NCI-H226 (cell line): ENCODE measurements around the gene NTRK3.

ENCODE experiments used
- DNase-seq: peaks from one replicate; pipeline ENCODE4 v3.0.0-alpha.2; 2015

NTRK3 gene

GRCh38 chr15:88021601-88022000, 234.9 kb downstream of the NTRK3 start:
- DNase-seq = no peak

GRCh38 chr15:88020806-88021205, 235.7 kb downstream of the NTRK3 start:
- DNase-seq = no peak

GRCh38 chr15:88019656-88020055, 236.9 kb downstream of the NTRK3 start:
- no peak for DNase-seq

DNA sequence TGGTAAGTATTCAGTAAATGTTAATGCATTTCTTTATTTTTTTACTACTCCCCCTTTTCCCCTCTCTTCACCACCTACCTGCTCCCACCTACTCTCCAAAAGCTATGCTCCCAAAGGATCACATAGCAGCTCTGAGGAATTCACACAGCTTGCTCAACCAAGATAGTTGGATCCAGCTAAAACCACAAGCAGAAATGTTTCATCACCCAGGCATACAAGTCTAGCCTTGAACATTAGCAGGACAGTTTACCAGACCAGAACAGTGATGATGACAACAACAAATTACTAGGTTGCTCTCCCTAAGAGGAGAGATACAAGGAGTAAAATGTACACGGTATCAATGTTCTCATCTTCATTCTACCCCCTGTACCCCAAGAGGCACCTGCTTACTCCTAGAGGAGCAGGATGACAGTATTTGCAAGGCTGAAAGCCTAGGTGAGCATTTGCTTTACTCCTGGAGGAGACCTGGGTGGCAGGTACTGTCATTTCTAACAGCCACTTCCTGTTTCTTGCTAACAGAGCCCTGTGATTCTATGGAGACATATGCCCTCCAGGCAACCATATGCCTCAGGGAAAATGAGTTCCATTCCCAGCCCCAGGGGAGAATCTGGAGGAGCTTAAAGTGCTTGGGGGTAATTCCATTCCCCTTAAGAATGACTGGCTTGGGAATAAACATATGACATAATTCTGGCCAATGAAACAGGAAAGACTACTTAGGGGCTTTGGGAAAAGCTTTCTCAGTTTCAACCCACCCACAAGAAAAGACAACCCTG, 237.5 kb downstream of the NTRK3 start:
- peak; percentile 70 for DNase-seq

DNA sequence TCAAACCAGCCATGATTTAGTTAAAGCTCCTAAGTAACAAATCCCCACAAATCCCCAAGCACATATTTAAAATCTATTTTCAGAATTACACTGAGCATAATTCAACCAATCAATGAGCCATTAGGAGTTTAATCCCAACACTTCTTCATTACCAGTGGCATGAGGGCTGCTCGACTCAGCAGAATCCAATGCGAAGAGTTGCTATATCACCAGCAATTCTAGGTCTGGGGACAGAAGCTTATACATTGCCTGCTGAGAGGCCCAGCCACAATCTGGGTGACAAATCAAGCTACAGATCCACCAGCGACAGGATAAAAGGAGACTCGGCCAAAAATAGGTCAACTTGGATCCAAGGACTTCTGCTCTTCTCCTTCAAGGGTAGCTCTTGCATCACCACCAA, 238.8 kb downstream of the NTRK3 start:
- no peak for DNase-seq

DNA sequence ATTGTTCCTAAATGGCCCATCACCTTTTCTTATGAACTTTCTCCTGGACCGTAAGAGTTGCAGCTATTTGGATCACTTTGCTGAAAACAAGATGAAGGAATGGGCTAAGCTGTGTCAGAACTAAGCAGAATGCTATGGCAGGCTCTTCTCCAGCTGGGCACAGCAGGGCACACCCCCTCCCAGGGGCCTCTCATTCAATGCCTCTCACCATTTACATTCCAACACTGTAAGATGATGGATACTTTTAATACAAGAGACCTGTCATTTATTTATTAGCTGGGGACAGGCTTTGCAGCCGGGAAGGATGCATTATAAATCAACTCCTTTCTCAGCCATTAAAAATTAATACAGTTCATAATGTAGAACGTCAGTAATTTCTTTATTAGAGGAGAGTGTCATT, 240.1 kb downstream of the NTRK3 start:
- no peak for DNase-seq

- no peak for DNase-seq
These were observed 241.2 kb downstream of the NTRK3 start for GRCh38 chr15:88015228-88015860.

DNA sequence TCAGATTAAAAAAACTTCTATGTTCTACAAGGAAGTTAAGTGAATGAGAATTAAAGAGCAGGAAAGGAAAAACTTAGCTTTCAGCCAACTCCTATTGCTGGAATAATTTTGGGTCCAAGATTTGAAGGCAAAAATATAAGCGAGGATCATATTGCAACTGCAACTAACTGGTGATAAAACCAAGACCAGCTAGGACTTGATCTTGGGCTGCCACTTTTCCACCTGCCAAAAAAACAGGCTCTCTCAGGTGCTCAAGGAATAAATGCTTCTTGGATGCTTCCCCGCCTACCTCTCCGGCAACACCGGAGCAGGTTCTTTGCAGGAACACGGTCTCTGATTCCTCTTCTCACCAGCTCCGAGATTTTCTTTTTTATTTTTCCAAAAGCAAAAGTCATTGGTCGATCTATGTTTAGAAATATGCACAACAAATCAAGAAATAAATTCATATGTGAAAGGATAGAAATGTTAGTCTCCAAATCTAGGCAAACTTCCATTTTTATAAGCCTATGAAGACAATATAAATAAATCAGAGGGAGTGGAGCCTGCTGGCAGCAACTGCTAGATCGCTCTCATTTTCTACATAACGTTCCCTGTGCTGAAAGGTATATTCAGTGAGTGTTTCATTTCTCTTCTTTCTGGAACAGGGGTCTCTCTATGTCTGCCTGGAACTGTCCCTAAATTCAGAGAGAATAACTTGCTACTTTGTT, 241.9 kb downstream of the NTRK3 start:
- DNase-seq = no peak

DNA sequence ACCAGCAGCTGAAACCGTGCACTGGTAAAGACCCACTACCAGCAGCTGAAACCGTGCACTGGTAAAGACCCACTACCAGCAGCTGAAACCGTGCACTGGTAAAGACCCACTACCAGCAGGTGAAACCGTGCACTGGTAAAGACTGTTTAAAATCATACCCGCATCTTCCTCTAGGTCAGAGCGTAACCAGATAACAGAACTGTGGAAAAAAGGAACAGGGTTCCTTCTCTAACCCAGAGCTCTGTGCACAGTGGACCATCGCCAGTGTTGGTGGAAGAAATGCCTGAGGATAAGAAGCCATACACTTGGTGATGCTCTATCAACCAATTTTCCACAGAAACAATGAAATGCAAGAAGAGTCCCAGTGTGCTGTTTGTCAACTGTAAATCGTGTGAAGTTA, 243.4 kb downstream of the NTRK3 start:
- no peak for DNase-seq

GRCh38 chr15:88012688-88013087, 243.9 kb downstream of the NTRK3 start:
- no peak for DNase-seq

DNA sequence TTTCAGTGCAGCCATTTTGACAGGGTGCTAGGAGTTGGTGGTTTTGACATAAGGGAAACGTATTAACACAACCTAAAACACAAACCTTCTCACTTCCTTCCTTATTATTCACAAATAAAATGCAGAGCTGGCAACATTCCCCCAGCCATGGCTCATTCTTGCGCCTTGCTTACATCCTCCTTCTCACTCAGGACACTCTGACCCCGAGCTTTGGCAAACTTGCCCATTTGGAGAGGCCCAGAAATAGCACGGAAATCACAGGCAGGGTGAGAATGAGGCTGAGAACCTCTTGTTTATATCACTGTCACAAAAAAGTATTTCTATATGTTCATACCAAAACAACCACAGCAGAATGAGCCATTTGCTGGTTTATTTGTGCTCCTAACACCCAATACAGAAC, 244.3 kb downstream of the NTRK3 start:
- no peak for DNase-seq

DNA sequence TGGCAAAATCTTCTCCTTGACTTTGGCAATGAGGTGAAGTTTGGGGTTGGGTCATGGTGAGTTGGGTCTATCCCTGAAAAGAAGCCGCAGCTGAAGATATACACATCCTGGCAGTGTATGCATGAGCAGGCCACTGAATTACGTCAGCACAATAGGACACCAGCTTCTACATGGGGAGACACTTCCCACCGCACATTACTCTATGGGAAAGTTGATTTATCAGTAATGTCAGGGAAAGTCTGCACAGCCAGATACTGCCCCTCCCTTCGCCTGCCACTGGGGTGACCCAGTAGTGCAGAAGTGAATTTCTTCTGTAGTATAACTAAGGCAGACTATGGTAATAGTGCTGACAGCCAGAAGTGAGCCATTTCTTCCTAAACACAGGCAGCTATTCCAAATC, 245.0 kb downstream of the NTRK3 start:
- no peak for DNase-seq

DNA sequence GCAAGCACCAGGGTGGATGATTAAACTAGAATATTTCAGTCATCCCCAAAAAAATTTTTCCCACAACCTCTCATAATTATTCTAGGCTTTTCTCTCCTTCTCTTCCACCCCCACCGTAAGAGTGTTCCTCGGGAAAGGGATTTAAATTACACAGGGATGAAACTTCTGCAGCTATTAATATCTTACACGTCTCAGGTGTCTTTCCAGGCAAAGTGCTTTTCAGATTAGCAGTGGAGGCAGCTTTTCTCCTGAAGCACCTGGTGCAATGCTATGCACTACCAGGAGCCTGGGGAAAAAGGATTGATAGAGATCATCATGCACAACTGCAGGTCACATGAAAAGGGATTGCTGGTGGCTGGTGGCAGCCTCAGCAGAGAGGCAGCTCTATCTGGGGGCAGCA, 250.4 kb downstream of the NTRK3 start:
- DNase-seq = no peak

GRCh38 chr15:88004399-88004798, 252.1 kb downstream of the NTRK3 start:
- no peak for DNase-seq

DNA sequence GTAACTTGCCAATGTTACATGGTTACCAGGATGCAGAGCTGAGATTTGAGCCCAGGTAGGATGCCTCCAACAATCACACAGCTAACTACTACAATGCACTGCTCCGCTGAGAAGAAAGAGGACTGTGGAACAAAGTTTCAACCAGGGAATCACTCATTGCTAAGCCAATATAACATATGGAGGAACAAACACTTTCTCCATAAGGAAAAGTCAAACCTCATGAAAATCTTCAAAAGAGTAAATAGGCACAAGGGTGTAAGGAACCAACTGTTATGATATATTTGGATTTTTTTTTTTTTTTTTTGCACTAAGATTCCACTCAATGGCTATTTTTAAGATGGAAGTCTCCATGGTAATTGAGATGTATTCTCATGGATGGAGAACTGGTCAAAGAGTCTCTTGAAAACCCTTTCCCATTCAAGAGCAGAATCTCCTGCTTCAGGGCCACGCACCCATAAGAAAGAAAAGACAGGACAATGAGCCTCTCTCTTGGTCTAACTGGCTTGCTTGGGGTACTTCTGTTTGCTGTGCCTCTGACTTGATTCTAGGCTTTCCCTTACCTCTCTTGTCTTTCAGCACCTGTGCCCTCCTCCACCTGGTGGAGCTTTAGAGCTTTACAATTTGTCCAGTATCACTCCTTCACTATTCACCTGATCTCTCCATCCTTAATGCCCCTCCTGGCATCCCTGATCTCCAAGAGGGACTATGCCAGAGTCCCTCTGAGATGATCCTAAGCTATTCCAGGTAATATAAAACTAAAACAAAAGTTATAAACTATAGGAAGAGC, 252.8 kb downstream of the NTRK3 start:
- DNase-seq = no peak

GRCh38 chr15:88002706-88003105, 253.8 kb downstream of the NTRK3 start:
- no peak for DNase-seq

DNA sequence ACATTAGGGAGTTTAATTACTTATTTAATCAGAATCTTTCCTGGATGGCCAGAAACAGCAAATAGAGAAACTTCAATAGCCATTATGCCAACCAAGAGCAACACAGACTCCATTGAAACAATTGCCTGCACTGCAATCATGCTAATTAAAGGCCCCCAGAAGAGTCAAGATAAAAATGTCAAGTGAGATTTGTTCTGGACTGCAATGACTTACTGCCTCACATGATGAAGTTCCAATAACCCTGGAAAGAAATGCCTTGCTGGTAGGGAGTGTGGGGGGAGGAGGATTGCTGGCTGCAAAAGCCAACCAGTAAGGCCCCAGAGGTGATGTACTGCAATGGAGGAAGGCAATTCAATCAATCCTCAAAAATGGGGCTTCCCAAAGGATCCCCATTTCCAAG, 257.9 kb downstream of the NTRK3 start:
- DNase-seq = no peak

DNA sequence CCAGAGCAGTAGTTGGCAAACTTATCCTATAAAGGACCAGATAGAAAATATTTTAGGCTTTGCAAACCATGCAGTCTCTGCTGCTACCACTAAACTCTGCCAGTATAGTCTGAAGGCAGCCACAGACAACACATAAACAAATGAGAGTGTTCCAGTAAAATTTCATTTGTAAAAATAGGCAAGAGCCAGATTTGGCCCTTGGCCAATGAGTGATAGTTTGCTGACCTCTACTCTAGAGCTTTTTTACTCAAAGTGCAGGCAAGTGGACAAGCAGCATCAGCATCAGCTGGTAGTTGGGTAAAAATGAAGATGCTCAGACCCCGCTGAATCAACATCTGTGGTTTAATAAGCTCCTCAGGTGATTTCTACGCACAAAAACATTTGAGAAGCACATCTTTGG, 269.8 kb downstream of the NTRK3 start:
- no peak for DNase-seq

GRCh38 chr15:87985451-87985850, 271.1 kb downstream of the NTRK3 start:
- no peak for DNase-seq

- DNase-seq = no peak
These were observed 274.6 kb downstream of the NTRK3 start for GRCh38 chr15:87981969-87982368.

- no peak for DNase-seq
These were observed 278.6 kb downstream of the NTRK3 start for GRCh38 chr15:87977907-87978306.

DNA sequence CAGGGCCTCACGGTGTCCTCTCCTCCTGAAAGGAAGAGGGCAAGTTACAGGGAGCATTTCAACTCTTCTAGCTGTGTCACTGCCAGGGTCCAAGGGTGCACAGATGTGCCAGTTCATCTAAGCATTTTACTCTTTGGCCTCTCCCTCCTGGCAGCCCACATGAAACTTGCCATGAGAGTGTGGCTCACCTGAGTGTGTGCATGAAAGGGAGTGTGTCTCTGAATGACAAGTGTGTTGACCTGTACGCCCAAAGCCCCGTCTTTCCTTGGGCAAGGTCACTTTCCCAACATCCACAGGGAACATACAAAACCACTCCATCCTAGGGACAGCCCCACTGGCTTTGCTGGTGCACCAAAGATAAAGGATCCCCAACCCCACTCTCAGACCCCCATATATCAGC, 280.0 kb downstream of the NTRK3 start:
- no peak for DNase-seq

DNA sequence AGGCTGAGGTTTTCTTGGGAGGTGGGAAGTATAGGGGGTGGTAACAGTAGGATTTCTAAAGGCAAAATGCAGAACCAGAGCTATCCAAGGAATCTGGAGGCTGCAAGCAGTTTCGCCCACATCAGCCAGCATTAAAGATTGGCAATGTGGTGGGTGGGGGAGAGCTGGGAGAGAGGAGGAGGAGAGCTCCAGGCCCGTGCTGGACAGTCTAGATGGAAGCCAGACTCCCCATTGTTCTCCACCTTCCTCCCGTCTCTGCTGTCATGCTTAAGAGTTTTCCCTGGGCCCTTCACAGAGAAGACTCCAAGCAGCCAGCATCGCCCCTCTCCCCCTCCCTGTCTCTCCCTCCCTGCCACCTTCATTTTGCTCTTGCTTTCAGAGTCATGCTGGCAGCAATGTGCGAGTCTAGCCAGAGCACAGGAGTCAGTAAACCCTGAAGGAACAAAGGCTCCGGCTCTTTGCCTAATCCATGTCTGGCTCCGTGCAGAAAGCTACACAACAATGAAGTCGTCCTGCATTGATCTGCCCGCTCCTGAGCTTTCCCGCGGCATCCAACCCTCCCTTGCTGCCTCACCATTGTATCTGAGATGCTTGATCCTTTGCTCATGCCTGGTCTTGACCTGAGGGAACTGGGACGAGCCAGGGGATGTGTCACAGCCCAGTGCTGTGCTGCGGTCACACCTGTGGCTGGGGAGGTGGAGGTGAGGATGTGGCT, 282.9 kb downstream of the NTRK3 start:
- DNase-seq = no peak
